HEK293 (cell line): Measurements from ENCODE around the gene PEAK3.

ENCODE experiments used
- GLI2 ChIP-seq: fragments of 450-650 bp; formaldehyde crosslinking; IDR thresholded peaks from 2 replicates; pipeline ENCODE4; 2017; ENCODE audit warnings: missing biosample characterization, missing genetic modification characterization, low read depth, borderline replicate concordance
- ZNF23 ChIP-seq: fragments of 450-650 bp; formaldehyde crosslinking; IDR thresholded peaks from 2 replicates; pipeline ENCODE4 v1.5.1; 2016; ENCODE audit warnings: missing biosample characterization, missing genetic modification characterization, borderline replicate concordance
- ZNF529 ChIP-seq: fragments of 450-650 bp; formaldehyde crosslinking; IDR thresholded peaks from 2 replicates; pipeline ENCODE4 v1.5.1; 2017; ENCODE audit warnings: missing genetic modification characterization, missing biosample characterization; ENCODE audit not compliant: insufficient replicate concordance
- ZNF571 ChIP-seq: fragments of 450-650 bp; formaldehyde crosslinking; IDR thresholded peaks from 2 replicates; pipeline ENCODE4 v1.5.0; 2017; ENCODE audit warnings: missing biosample characterization, missing genetic modification characterization
- ZNF629 ChIP-seq: fragments of 450-650 bp; formaldehyde crosslinking; IDR thresholded peaks from 2 replicates; pipeline ENCODE4 v1.5.1; 2017; ENCODE audit warnings: missing biosample characterization, missing genetic modification characterization
- TF ChIP-seq, protein P1 (sequence below): fragments of 450-650 bp; formaldehyde crosslinking; IDR thresholded peaks from 2 replicates; pipeline ENCODE4 v1.5.1; 2016; ENCODE audit warnings: missing biosample characterization, missing genetic modification characterization
- TF ChIP-seq, protein P2 (sequence below): fragments of 450-650 bp; formaldehyde crosslinking; IDR thresholded peaks from 2 replicates; pipeline ENCODE4 v1.5.1; 2016; ENCODE audit warnings: missing biosample characterization, missing genetic modification characterization
- TF ChIP-seq, protein P3 (sequence below): fragments of 450-650 bp; formaldehyde crosslinking; IDR thresholded peaks from 2 replicates; pipeline ENCODE4 v1.5.1; 2016; ENCODE audit warnings: missing biosample characterization, missing genetic modification characterization, borderline replicate concordance
- TF ChIP-seq, protein P4 (sequence below): fragments of 450-650 bp; formaldehyde crosslinking; IDR thresholded peaks from 2 replicates; pipeline ENCODE4 v1.5.1; 2017; ENCODE audit warnings: missing biosample characterization, mild to moderate bottlenecking, missing genetic modification characterization, moderate library complexity
- TF ChIP-seq, protein P5 (sequence below): fragments of 450-650 bp; formaldehyde crosslinking; IDR thresholded peaks from 2 replicates; pipeline ENCODE4 v1.5.1; 2016; ENCODE audit warnings: missing biosample characterization, missing genetic modification characterization
- TF ChIP-seq, protein P6 (sequence below): fragments of 450-650 bp; formaldehyde crosslinking; IDR thresholded peaks from 2 replicates; pipeline ENCODE4 v1.5.1; 2016; ENCODE audit warnings: missing biosample characterization, missing genetic modification characterization
- TF ChIP-seq, protein P7 (sequence below): fragments of 450-650 bp; formaldehyde crosslinking; IDR thresholded peaks from 2 replicates; pipeline ENCODE4 v1.5.1; 2016; ENCODE audit warnings: missing biosample characterization, missing genetic modification characterization, borderline replicate concordance
- TF ChIP-seq, protein P8 (sequence below): fragments of 450-650 bp; formaldehyde crosslinking; IDR thresholded peaks from 2 replicates; pipeline ENCODE4 v1.5.1; 2016; ENCODE audit warnings: missing biosample characterization, missing genetic modification characterization

The PEAK3 gene

DNA sequence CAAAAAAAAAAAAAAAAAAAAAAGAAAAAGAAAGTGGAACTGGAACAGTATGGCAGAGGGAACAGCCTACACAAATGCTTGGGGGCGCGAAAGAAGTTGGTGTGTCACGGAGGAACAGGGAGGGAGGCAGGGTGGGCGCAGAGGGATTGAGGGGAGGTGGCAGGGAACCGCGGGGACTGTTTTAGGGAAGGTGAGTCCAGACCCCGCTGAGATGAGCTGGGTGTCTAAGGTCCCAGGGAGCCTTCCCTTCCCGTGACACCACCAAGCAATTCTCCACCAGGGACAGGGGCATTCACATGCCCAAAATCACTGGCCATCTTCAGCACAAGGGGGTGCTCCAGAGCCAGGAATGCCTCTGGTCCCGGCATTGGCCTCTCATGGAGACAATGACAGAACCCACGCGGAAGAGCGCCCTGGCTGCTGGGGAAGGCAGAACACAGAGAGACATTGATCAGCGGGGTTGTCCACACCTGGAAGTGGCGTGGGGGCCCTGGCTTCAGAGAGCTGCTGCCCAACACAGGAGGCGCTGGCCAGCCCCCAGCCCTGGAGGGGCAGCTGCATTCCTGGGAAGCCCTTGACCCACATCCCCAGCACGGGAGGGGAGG is 6.9 kb downstream of the PEAK3 start (continued):
- TF ChIP-seq, protein P1, sequence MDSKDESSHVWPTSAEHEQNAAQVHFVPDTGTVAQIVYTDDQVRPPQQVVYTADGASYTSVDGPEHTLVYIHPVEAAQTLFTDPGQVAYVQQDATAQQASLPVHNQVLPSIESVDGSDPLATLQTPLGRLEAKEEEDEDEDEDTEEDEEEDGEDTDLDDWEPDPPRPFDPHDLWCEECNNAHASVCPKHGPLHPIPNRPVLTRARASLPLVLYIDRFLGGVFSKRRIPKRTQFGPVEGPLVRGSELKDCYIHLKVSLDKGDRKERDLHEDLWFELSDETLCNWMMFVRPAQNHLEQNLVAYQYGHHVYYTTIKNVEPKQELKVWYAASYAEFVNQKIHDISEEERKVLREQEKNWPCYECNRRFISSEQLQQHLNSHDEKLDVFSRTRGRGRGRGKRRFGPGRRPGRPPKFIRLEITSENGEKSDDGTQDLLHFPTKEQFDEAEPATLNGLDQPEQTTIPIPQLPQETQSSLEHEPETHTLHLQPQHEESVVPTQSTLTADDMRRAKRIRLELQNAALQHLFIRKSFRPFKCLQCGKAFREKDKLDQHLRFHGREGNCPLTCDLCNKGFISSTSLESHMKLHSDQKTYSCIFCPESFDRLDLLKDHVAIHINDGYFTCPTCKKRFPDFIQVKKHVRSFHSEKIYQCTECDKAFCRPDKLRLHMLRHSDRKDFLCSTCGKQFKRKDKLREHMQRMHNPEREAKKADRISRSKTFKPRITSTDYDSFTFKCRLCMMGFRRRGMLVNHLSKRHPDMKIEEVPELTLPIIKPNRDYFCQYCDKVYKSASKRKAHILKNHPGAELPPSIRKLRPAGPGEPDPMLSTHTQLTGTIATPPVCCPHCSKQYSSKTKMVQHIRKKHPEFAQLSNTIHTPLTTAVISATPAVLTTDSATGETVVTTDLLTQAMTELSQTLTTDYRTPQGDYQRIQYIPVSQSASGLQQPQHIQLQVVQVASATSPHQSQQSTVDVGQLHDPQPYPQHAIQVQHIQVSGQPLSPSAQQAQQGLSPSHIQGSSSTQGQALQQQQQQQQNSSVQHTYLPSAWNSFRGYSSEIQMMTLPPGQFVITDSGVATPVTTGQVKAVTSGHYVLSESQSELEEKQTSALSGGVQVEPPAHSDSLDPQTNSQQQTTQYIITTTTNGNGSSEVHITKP, result no peak; the same call in 1 of the 2 replicates
- TF ChIP-seq ZNF571 (tag by site-specific recombination) (no peak), GLI2 (tag by site-specific recombination) (no peak), ZNF529 (no peak), ZNF23 (no peak), ZNF629 (tag by site-specific recombination) (peak; percentile 26; the same call in 1 of the 2 replicates)
- TF ChIP-seq, protein P2, sequence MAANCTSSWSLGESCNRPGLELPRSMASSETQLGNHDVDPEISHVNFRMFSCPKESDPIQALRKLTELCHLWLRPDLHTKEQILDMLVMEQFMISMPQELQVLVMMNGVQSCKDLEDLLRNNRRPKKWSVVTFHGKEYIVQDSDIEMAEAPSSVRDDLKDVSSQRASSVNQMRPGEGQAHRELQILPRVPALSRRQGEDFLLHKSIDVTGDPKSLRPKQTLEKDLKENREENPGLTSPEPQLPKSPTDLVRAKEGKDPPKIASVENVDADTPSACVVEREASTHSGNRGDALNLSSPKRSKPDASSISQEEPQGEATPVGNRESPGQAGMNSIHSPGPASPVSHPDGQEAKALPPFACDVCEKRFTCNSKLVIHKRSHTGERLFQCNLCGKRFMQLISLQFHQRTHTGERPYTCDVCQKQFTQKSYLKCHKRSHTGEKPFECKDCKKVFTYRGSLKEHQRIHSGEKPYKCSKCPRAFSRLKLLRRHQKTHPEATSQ (tag by site-specific recombination), result no peak
- TF ChIP-seq, protein P3, sequence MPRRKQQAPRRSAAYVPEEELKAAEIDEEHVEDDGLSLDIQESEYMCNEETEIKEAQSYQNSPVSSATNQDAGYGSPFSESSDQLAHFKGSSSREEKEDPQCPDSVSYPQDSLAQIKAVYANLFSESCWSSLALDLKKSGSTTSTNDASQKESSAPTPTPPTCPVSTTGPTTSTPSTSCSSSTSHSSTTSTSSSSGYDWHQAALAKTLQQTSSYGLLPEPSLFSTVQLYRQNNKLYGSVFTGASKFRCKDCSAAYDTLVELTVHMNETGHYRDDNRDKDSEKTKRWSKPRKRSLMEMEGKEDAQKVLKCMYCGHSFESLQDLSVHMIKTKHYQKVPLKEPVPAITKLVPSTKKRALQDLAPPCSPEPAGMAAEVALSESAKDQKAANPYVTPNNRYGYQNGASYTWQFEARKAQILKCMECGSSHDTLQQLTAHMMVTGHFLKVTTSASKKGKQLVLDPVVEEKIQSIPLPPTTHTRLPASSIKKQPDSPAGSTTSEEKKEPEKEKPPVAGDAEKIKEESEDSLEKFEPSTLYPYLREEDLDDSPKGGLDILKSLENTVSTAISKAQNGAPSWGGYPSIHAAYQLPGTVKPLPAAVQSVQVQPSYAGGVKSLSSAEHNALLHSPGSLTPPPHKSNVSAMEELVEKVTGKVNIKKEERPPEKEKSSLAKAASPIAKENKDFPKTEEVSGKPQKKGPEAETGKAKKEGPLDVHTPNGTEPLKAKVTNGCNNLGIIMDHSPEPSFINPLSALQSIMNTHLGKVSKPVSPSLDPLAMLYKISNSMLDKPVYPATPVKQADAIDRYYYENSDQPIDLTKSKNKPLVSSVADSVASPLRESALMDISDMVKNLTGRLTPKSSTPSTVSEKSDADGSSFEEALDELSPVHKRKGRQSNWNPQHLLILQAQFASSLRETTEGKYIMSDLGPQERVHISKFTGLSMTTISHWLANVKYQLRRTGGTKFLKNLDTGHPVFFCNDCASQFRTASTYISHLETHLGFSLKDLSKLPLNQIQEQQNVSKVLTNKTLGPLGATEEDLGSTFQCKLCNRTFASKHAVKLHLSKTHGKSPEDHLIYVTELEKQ (tag by site-specific recombination), result no peak
- TF ChIP-seq, protein P4, sequence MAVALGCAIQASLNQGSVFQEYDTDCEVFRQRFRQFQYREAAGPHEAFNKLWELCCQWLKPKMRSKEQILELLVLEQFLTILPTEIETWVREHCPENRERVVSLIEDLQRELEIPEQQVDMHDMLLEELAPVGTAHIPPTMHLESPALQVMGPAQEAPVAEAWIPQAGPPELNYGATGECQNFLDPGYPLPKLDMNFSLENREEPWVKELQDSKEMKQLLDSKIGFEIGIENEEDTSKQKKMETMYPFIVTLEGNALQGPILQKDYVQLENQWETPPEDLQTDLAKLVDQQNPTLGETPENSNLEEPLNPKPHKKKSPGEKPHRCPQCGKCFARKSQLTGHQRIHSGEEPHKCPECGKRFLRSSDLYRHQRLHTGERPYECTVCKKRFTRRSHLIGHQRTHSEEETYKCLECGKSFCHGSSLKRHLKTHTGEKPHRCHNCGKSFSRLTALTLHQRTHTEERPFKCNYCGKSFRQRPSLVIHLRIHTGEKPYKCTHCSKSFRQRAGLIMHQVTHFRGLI (tag by site-specific recombination), result no peak
- TF ChIP-seq, protein P5, sequence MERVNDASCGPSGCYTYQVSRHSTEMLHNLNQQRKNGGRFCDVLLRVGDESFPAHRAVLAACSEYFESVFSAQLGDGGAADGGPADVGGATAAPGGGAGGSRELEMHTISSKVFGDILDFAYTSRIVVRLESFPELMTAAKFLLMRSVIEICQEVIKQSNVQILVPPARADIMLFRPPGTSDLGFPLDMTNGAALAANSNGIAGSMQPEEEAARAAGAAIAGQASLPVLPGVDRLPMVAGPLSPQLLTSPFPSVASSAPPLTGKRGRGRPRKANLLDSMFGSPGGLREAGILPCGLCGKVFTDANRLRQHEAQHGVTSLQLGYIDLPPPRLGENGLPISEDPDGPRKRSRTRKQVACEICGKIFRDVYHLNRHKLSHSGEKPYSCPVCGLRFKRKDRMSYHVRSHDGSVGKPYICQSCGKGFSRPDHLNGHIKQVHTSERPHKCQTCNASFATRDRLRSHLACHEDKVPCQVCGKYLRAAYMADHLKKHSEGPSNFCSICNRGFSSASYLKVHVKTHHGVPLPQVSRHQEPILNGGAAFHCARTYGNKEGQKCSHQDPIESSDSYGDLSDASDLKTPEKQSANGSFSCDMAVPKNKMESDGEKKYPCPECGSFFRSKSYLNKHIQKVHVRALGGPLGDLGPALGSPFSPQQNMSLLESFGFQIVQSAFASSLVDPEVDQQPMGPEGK, result no peak; the same call in 1 of the 2 replicates
- TF ChIP-seq, protein P6, sequence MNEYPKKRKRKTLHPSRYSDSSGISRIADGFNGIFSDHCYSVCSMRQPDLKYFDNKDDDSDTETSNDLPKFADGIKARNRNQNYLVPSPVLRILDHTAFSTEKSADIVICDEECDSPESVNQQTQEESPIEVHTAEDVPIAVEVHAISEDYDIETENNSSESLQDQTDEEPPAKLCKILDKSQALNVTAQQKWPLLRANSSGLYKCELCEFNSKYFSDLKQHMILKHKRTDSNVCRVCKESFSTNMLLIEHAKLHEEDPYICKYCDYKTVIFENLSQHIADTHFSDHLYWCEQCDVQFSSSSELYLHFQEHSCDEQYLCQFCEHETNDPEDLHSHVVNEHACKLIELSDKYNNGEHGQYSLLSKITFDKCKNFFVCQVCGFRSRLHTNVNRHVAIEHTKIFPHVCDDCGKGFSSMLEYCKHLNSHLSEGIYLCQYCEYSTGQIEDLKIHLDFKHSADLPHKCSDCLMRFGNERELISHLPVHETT, result no peak
- TF ChIP-seq, protein P7, sequence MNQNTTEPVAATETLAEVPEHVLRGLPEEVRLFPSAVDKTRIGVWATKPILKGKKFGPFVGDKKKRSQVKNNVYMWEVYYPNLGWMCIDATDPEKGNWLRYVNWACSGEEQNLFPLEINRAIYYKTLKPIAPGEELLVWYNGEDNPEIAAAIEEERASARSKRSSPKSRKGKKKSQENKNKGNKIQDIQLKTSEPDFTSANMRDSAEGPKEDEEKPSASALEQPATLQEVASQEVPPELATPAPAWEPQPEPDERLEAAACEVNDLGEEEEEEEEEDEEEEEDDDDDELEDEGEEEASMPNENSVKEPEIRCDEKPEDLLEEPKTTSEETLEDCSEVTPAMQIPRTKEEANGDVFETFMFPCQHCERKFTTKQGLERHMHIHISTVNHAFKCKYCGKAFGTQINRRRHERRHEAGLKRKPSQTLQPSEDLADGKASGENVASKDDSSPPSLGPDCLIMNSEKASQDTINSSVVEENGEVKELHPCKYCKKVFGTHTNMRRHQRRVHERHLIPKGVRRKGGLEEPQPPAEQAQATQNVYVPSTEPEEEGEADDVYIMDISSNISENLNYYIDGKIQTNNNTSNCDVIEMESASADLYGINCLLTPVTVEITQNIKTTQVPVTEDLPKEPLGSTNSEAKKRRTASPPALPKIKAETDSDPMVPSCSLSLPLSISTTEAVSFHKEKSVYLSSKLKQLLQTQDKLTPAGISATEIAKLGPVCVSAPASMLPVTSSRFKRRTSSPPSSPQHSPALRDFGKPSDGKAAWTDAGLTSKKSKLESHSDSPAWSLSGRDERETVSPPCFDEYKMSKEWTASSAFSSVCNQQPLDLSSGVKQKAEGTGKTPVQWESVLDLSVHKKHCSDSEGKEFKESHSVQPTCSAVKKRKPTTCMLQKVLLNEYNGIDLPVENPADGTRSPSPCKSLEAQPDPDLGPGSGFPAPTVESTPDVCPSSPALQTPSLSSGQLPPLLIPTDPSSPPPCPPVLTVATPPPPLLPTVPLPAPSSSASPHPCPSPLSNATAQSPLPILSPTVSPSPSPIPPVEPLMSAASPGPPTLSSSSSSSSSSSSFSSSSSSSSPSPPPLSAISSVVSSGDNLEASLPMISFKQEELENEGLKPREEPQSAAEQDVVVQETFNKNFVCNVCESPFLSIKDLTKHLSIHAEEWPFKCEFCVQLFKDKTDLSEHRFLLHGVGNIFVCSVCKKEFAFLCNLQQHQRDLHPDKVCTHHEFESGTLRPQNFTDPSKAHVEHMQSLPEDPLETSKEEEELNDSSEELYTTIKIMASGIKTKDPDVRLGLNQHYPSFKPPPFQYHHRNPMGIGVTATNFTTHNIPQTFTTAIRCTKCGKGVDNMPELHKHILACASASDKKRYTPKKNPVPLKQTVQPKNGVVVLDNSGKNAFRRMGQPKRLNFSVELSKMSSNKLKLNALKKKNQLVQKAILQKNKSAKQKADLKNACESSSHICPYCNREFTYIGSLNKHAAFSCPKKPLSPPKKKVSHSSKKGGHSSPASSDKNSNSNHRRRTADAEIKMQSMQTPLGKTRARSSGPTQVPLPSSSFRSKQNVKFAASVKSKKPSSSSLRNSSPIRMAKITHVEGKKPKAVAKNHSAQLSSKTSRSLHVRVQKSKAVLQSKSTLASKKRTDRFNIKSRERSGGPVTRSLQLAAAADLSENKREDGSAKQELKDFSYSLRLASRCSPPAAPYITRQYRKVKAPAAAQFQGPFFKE (tag by site-specific recombination), result no peak
- TF ChIP-seq, protein P8, sequence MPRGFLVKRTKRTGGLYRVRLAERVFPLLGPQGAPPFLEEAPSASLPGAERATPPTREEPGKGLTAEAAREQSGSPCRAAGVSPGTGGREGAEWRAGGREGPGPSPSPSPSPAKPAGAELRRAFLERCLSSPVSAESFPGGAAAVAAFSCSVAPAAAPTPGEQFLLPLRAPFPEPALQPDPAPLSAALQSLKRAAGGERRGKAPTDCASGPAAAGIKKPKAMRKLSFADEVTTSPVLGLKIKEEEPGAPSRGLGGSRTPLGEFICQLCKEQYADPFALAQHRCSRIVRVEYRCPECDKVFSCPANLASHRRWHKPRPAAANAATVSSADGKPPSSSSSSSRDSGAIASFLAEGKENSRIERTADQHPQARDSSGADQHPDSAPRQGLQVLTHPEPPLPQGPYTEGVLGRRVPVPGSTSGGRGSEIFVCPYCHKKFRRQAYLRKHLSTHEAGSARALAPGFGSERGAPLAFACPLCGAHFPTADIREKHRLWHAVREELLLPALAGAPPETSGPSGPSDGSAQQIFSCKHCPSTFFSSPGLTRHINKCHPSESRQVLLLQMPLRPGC, result 0 out of 2 replicates have a peak, but pooled peaks have one; percentile 12
